HG03378 (cell line): ENCODE measurements around the gene RIOK3.
A peak's percentile ranks its signal among the peaks of the same experiment; 100 is the strongest.
"Not testable (repeated sequence)": the region's sequence is repeated elsewhere in the genome, so short reads cannot be mapped to it uniquely, and the experiment has no call there.

Source experiments
- ATAC-seq: cut with Tn5 transposase; IDR thresholded peaks from one replicate; pipeline ENCODE4 v1.9.1; 2021; ENCODE audit warnings: mild to moderate bottlenecking, moderate library complexity; ENCODE audit not compliant: unreplicated experiment

Gene RIOK3

GRCh38 chr18:23495723-23496440 lies 42.8 kb downstream of the RIOK3 start:
- no peak for ATAC-seq

DNA sequence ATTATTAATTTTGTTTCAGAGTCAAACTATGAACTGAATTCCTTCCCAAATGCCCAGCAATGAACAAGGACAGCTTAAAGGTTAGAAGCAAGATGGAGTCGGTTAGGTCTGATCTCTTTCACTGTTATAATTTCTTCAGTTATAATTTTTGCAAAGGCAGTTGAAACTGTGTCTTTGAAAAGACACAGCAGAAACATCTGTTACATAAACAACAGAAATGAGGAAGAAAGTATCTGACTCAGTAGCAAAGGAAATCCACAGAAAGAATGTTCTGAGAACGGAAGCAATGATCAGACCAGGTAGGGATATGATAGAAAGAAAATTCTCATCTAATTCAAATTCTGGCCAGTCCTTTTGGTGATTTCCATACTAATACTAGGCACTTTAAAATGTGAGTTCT lies 45.0 kb downstream of the RIOK3 start:
- no peak for ATAC-seq

DNA sequence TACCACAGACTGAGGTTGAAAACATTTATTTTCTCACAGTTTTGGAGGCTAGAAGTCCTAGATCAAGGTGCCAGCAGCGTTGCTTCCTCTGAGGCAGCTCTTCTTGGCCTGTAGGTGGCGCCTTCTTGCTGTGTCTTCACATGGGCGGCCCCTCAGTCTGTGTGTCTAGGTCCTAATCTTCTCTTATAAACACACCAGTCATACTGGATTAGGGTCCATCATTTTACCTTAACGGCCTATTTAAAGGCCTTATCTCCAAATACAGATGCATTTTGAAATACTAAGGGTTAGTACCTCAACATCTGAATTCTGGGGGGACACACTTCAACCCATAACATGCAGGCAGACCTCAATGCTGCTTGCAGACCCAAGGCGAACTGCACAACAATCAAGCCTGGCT lies 45.8 kb downstream of the RIOK3 start:
- ATAC-seq = peak; percentile 40

GRCh38 chr18:23499291-23499781 lies 46.2 kb downstream of the RIOK3 start:
- ATAC-seq = no peak

DNA sequence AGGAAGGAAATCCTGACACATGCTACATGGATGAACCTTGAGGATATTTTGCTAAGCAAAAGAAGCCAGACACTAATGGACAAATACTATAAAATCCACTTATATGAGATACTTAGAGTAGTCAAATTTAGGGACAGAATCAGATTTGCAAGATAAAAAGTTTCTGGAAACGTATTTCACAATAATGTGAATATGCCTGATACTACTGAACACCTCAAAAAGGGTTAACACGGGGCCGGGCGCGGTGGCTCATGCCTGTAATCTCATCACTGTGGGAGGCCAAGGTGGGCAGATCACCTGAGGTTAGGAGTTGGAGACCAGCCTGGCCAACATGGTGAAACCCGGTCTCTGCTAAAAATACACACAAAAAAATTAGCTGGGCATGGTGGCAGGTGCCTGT lies 48.5 kb downstream of the RIOK3 start:
- no peak for ATAC-seq

DNA sequence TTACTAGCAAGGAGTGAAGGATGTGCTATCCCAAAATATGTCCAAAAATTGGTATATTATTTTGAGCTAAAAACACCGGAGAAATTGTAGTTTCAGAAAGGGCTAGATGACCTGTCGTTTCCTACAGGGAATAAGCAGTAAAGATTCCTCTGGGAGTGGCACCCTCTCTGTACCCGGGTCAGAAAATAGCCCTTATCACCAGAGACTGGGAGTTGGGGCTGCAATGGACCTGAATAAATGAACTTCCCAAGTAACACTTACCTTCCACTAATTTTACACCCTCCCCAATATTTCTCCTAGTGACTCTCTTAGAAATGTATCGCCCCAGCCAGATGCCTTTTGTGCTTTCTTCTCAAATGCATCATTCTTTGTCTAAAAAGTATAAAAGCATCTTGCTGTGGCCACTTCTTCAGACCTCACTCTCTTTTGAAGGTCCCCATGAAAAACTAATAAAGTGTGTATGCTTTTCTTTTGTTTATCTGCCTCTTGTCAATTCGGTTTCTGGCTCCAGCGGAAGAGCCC lies 49.5 kb downstream of the RIOK3 start:
- no peak for ATAC-seq

- ATAC-seq = peak; percentile 41
Measured at GRCh38 chr18:23503038-23503962, 50.2 kb downstream of the RIOK3 start, which contains the start of gene RMC1. Gene RMC1, plus strand, starts transcription at chr18:23503511. Its CDS starts 108 bp downstream, at chr18:23503619.

DNA sequence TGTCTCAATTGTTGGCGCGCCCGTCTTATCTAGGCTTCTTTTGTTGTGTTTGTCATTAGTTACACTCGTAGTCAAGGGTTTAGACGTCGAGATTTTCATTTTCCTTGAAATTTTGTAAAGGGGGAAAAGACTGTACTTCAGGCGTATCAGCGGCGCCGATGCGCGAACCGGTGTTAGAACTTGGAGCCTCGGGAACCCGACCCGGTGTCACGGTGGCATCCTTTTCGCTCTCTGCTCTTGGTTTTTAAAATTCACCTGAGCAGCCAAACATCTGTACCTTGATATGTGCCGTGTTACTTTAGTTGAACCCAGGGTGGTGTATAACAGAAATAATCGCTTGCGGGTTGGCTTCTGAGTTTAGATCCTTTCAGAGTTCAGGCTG lies 50.9 kb downstream of the RIOK3 start:
- ATAC-seq = no peak

GRCh38 chr18:23504720-23505119 lies 51.6 kb downstream of the RIOK3 start:
- peak; percentile 77 for ATAC-seq

DNA sequence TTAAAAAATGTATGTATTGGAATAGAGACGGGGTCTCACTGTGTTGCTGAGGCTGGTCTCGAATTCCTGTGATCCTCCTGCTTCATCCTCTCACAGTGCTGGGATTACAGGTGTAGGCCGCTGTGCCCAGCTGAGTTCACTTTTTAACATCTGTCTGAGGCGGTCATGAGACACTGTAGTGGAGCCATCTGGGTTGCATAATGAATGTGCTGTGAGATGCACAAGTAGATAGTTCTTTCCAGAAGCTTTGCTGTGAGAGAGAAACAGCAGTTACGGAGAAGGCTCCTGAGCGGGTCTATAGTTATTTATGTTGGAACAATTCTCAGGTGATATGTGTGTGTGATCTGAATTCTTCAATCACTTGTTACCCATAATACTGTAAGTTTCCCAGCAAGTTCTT lies 53.3 kb downstream of the RIOK3 start:
- no peak for ATAC-seq

DNA sequence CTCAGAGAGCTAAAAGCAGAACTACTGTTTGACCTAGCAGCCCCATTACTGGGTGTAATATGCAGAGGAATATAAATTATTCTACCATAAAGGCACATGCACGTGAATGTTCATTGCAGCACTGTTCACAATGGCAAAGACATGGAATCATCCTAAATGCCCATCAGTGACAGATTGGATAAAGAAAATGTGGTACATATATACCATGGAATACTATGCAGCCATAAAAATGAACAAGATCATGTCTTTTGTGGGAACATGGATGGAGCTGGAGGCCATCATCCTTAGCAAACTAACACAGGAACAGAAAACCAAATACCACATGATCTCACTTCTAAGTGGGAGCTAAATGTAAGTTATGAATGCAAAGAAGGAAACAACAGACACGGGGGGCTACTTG lies 57.8 kb downstream of the RIOK3 start:
- ATAC-seq = not testable (repeated sequence)

GRCh38 chr18:23512216-23512615 lies 59.1 kb downstream of the RIOK3 start:
- ATAC-seq = not testable (repeated sequence)

- ATAC-seq = no peak
Measured at GRCh38 chr18:23512641-23513040, 59.6 kb downstream of the RIOK3 start.

GRCh38 chr18:23515911-23516546 lies 62.9 kb downstream of the RIOK3 start:
- no peak for ATAC-seq

DNA sequence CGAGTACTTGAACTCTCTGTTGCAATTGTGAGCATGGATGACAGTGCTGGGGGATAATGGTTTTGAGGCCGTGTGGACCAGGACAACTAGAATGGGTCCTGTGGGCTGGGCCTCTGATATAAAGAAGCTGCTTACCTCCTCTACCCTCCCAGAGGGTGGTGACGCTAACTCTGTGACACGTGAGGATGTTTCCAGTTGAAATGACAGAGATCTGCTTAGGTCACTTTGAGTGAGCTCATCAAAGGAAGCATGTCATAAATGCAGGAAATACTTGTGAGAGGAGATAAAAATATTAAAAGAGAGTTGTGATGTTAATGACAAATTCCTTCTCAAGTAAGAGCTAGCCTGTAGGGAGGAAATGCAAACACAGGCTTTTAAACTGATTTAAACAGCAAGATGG lies 66.6 kb downstream of the RIOK3 start:
- no peak for ATAC-seq

- ATAC-seq = no peak
Measured at GRCh38 chr18:23521271-23521670, 68.2 kb downstream of the RIOK3 start.

DNA sequence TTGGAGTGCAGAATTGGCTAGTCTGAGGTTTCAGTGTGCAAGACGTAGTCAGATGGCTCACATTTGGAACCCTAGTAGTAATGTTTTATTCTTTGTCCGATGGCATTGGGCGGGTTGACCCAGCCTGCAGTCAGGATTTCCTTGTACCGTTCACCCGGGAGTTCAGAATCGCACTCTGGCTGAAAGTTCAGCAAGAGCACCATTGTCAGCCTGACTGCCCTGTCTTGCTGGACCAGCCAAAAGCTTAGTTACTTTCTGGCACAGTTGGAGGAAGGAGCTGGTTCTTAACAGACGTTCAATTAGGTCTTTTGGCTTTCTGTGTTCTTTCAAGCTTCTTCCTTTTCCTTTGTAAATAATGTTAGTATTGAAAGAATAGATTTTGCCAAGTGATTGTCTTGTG lies 68.8 kb downstream of the RIOK3 start:
- ATAC-seq = no peak

- no peak for ATAC-seq
Measured at GRCh38 chr18:23523429-23524212, 70.5 kb downstream of the RIOK3 start.

- ATAC-seq = no peak
Measured at GRCh38 chr18:23524213-23524707, 71.2 kb downstream of the RIOK3 start.

DNA sequence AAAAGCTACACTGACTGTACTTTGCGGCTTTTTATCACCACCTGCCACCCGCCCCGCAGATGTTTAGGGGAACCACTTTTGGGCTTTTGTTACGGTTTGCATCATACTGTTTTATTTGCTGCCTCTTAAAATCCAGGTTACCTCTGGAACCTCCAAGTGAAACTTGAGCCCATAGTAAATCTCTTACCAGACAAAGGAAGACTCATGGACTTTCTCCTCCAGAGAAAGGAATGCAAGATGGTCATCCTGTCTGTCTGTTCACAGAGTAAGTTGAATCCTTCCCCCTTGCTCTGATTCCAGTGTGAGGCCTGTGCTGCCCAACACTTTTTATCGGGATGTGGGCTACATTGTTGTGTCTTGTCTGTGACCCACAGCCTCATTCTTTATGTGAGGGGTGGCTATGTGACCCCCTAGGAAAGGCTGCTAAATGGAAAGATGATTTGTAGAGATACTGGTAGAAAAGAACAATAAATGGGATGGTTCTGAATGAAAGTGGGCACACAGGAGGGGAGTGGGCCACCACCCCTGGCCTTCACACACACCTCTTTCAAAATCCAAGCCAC lies 73.5 kb downstream of the RIOK3 start:
- no peak for ATAC-seq
